ENCODE results near the gene RIOX2. TPM values are rescaled to one million over a fixed set of nuclear protein-coding genes. Genes with fewer than 3 reads are reported as not detected.

The RIOX2 gene
- total and polyA plus RNA-seq, 2 of the 8 experiments (the other 6 are each of a cell fraction or from before 2014, with no cell fraction given): 3.8 to 16.4 TPM

- TF ChIP-seq HDAC2 (IDR thresholded peaks at IDR 0.05; ENCODE audit: borderline replicate concordance in 1 of 2, low read depth in 2 of 2, low read length in 2 of 2) (no peak), TEAD4 (IDR thresholded peaks at IDR 0.05; ENCODE audit: low read depth, low read length) (no peak), PHF8 (conservative IDR thresholded peaks at IDR 0.05; ENCODE audit: low read depth, low read length) (no peak), POLR2A (IDR thresholded peaks at IDR 0.05; ENCODE audit: control extremely low read depth in 1 of 2, low read depth in 2 of 2, low read length in 2 of 2) (no peak)
These were observed 32.5 kb upstream of the RIOX2 start (continued) for GRCh38 chr3:98004721-98005120.
